ENCODE data around the gene PAK6. TPM values are rescaled to one million over a fixed set of nuclear protein-coding genes. Genes with fewer than 3 reads are reported as not detected.
A peak's percentile ranks its signal among the peaks of the same experiment; 100 is the strongest.

Gene PAK6
- total RNA-seq (1 to 10 TPM in 2 of 5 donors, under 1 TPM in 1, not detected in 2; 0.28 to 2.1 (median 1.4) TPM), total RNA-seq (0 to 1.7 (median 0.40) reads per million in 29 experiments)
- 1.3 TPM for total RNA-seq (2013)

DNA sequence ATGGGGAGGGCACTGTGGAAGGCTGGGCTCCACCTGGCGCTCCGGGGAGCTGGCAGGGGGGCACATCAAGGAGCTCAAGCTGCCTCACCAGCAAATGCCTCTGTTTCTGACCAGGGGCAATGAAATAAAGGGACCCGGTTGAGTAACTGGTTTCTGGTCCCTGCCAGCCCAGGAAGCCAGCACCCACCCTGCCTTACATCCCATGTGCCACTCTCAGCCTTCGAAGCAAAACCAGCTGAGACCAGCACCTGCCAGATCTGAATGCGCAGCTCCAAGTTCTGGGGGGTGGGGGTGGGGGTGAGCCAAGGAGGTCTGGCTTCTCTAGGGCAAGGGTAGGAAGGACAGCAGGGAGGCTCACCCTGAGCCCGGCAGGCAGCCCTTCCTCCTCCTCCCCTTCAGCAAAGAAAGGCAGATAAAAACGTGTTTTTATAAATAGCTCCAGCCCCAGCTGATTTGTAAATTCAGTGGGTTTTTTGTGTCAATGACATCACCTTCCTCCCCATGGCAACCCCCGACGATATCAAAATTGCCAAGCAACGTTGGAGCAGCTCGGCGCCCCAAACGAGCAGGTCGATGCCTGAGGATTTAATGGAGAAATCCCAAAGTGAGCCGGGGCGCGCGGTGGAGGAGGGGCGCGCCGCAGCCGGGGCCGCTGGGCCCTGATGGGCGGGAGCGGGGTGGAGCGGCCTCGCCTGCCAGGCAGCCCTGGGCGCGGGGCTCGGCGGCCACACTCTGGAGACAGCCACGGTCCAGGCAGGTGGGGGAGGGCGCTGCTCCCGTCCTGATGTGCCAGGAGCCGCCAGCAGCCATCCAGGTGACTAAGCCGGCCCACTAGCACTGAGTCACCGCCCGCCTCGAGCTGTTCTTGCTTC, at the start of gene PAK6:
Gene PAK6 (plus strand): TSS at position 532 of the 872 bp plus-strand sequence. CDS start 25,723 bp downstream, outside the sequence.
- Mint-ChIP-seq H3K27me3 (peaks cover 16 to 30% of the 10 kb centered on the region in 2 donors), H3K4me1 (peaks cover 6 to 9% (median 9%) of the 10 kb centered on the region in 3 donors), H3K27ac (peak within 1 kb of the TSS in 1 of 2 donors; percentile 33), H3K9me3 (no peaks in the 10 kb centered on the region), H3K36me3 (no peaks in the 10 kb centered on the region), H3K4me3 (peak within 1 kb of the TSS; percentile 17 to 49 (median 46))
- Histone ChIP-seq H3K4me1 (ENCODE audit: control insufficient read depth in 1 of 2, extremely low read depth in 1 of 2, insufficient read depth in 2 of 2, low read length in 2 of 2) (peaks cover 0 to 11% of the 10 kb centered on the region in 2 experiments), H3K9me3 (no peaks in the 10 kb centered on the region), H3K4me3 (ENCODE audit: control insufficient read depth in 1 of 2, extremely low read depth in 1 of 2, low read length in 1 of 2) (peak within 1 kb of the TSS in 1 of 2 donors; percentile 46), H3K27ac (ENCODE audit: low read length) (no peak within 1 kb of the TSS), H3K27me3 (replicated peaks in 1 of 2; ENCODE audit: control insufficient read depth in 2 of 2, extremely low read depth in 1 of 2, insufficient read depth in 2 of 2, low read length in 1 of 2) (peaks cover 0 to 44% of the 10 kb centered on the region in 2 experiments), H3K36me3 (ENCODE audit: control insufficient read depth in 2 of 2, extremely low read depth in 1 of 2, insufficient read depth in 1 of 2, low read length in 1 of 2) (no peaks in the 10 kb centered on the region)
- ATAC-seq (replicated peaks in 1 of 4): peak in 1 of 4 experiments; percentile 47
- DNase-seq: peak in 9 of 35 experiments; percentile 2 to 27 (median 12)
- ChIA-PET CTCF (interaction anchor here (0.6 to 0.7 kb wide), 3 partner anchors 16 to 101 kb away, joined by 3 to 10 read pairs (median 4); no protein-coding TSS in a partner anchor), POLR2A (interaction anchor here in 1 of 2 donors (1.0 kb wide), 1 partner anchor 12 kb away, joined by 3 read pairs; no protein-coding TSS in a partner anchor)
- 4% methylated on average over 28 of the region's 39 CpGs for WGBS (ENCODE audit: insufficient coverage)

DNA sequence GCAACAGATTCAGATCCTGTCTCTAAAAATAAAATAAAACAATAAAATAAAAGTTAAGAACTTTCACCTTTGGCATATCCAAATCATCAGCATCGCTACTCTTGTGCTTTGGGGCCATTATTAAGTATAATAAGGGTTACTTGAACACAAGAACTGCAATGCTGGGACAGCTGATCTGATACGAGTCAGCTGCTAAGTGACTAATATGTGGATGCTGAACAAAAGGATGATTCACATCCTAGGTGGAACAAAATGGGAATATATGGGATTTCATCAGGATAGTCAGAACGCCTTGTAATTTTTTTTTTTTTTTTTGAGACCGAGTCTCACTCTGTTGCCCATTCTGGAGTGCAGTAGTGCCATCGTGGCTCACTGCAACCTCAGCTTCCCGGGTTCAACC, 48.3 kb upstream of the PAK6 start:
- Histone ChIP-seq H3K36me3 (ENCODE audit: control insufficient read depth in 2 of 2, extremely low read depth in 1 of 2, insufficient read depth in 1 of 2, low read length in 1 of 2) (no peaks in the 10 kb centered on the region), H3K27me3 (replicated peaks in 1 of 2; ENCODE audit: control insufficient read depth in 2 of 2, extremely low read depth in 1 of 2, insufficient read depth in 2 of 2, low read length in 1 of 2) (no peaks in the 10 kb centered on the region), H3K4me3 (ENCODE audit: control insufficient read depth in 1 of 2, extremely low read depth in 1 of 2, low read length in 1 of 2) (no peak overlapping the region), H3K4me1 (ENCODE audit: control insufficient read depth in 1 of 2, extremely low read depth in 1 of 2, insufficient read depth in 2 of 2, low read length in 2 of 2) (no peaks in the 10 kb centered on the region), H3K9me3 (no peaks in the 10 kb centered on the region), H3K27ac (ENCODE audit: low read length) (no peak overlapping the region)
- ATAC-seq (replicated peaks in 1 of 4) (no peak), DNase-seq (no peak)
- no peaks in the 10 kb centered on the region for H3K9me3 Mint-ChIP-seq
- CTCF ChIA-PET: interaction anchor here in 1 of 2 donors (0.7 kb wide), 1 partner anchor 371 kb away, joined by 4 read pairs; no protein-coding TSS in a partner anchor
- no peak overlapping the region for H3K4me3 Mint-ChIP-seq
- 96% methylated on average over 2 of the region's 6 CpGs for WGBS (ENCODE audit: insufficient coverage)
- POLR2A ChIA-PET: no interaction called here
- peaks cover 0 to 2% (median 0%) of the 10 kb centered on the region in 3 donors for H3K4me1 Mint-ChIP-seq
- no peak overlapping the region for H3K27ac Mint-ChIP-seq
- no peaks in the 10 kb centered on the region for H3K27me3 Mint-ChIP-seq
- H3K36me3 Mint-ChIP-seq: no peaks in the 10 kb centered on the region

DNA sequence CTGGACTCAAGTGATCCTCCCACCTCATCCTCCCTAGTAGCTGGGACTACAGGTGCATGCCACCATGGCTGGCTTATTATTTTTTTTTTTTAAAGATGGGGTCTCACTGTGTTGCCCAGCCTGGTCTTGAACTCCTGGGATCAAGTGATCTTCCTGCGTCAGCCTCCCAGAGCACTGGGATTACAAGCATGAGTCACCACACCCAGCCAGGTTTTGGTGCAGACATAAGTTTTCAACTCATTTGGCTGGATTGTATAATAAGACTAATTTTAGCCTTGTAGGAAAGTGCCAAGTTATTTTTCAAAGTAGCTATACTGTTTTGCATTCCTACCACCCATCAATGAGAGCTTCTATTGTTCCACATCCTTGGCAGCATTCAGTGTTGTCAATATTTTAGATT, 45.9 kb upstream of the PAK6 start:
- H3K4me1 Mint-ChIP-seq: peaks cover 10 to 16% (median 12%) of the 10 kb centered on the region in 3 donors
- Histone ChIP-seq H3K27ac (ENCODE audit: low read length) (no peak overlapping the region), H3K4me1 (ENCODE audit: control insufficient read depth in 1 of 2, extremely low read depth in 1 of 2, insufficient read depth in 2 of 2, low read length in 2 of 2) (peaks cover 7 to 15% of the 10 kb centered on the region in 2 experiments), H3K4me3 (ENCODE audit: control insufficient read depth in 1 of 2, extremely low read depth in 1 of 2, low read length in 1 of 2) (no peak overlapping the region), H3K27me3 (replicated peaks in 1 of 2; ENCODE audit: control insufficient read depth in 2 of 2, extremely low read depth in 1 of 2, insufficient read depth in 2 of 2, low read length in 1 of 2) (no peaks in the 10 kb centered on the region), H3K36me3 (ENCODE audit: control insufficient read depth in 2 of 2, extremely low read depth in 1 of 2, insufficient read depth in 1 of 2, low read length in 1 of 2) (no peaks in the 10 kb centered on the region), H3K9me3 (no peaks in the 10 kb centered on the region)
- no peaks in the 10 kb centered on the region for H3K9me3 Mint-ChIP-seq
- CTCF ChIA-PET: interaction anchor here (0.7 kb wide), 2 partner anchors 153 to 410 kb away, joined by 7 to 8 read pairs; no protein-coding TSS in a partner anchor
- POLR2A ChIA-PET: no interaction called here
- H3K27me3 Mint-ChIP-seq: no peaks in the 10 kb centered on the region
- H3K27ac Mint-ChIP-seq: no peak overlapping the region
- no peak overlapping the region for H3K4me3 Mint-ChIP-seq
- DNase-seq (no peak), ATAC-seq (replicated peaks in 1 of 4) (no peak)
- H3K36me3 Mint-ChIP-seq: no peaks in the 10 kb centered on the region
- no CpG with 5 or more reads among the region's 1 CpG for WGBS (ENCODE audit: insufficient coverage)

DNA sequence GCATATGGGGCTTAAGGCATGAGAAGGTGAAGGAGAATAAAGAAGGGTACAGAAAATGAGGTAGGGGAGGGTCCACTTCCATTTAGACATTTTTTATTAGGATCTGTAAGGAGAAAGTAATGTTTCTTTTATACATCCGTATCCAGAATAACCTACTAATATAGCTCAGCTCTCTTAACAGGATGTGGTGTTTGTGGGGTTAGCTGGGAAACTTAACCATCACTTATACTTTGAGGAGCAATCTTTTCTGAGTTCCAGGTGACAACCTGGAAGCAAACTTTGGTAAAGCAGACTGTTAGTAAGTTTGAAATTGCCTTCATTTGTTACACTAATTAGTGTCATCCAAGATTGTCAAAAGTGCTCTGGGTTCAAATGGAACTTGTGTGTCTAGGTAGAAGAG, 41.4 kb upstream of the PAK6 start:
- DNase-seq (peak in 1 of 35 experiments; percentile 41), ATAC-seq (replicated peaks in 1 of 4) (peak; percentile 72 to 84 (median 72))
- no peaks in the 10 kb centered on the region for H3K9me3 ChIP-seq
- no peaks in the 10 kb centered on the region for H3K36me3 Mint-ChIP-seq
- H3K4me3 ChIP-seq (ENCODE audit: control insufficient read depth in 1 of 2, extremely low read depth in 1 of 2, low read length in 1 of 2): no peak overlapping the region
- no peaks in the 10 kb centered on the region for H3K36me3 ChIP-seq (ENCODE audit: control insufficient read depth in 2 of 2, extremely low read depth in 1 of 2, insufficient read depth in 1 of 2, low read length in 1 of 2)
- peak overlapping the region in 2 of 3 donors; percentile 11 to 17 for H3K4me3 Mint-ChIP-seq
- POLR2A ChIA-PET: interaction anchor here in 1 of 2 donors (0.6 kb wide), 1 partner anchor 114 kb away, joined by 3 read pairs; no protein-coding TSS in a partner anchor
- whole genome bisulfite sequencing (ENCODE audit: insufficient coverage): no CpG with 5 or more reads among the region's 1 CpG
- no peak overlapping the region for H3K27ac ChIP-seq (ENCODE audit: low read length)
- H3K9me3 Mint-ChIP-seq: no peaks in the 10 kb centered on the region
- CTCF ChIA-PET: interaction anchor here in 1 of 2 donors (0.5 kb wide), 1 partner anchor 339 kb away, joined by 3 read pairs; no protein-coding TSS in a partner anchor
- H3K4me1 ChIP-seq (ENCODE audit: control insufficient read depth in 1 of 2, extremely low read depth in 1 of 2, insufficient read depth in 2 of 2, low read length in 2 of 2): peaks cover 10 to 25% of the 10 kb centered on the region in 2 experiments
- peak overlapping the region; percentile 3 to 67 for H3K27ac Mint-ChIP-seq
- no peaks in the 10 kb centered on the region for H3K27me3 Mint-ChIP-seq
- no peaks in the 10 kb centered on the region for H3K27me3 ChIP-seq (replicated peaks in 1 of 2; ENCODE audit: control insufficient read depth in 2 of 2, extremely low read depth in 1 of 2, insufficient read depth in 2 of 2, low read length in 1 of 2)
- peaks cover 24 to 27% (median 25%) of the 10 kb centered on the region in 3 donors for H3K4me1 Mint-ChIP-seq

DNA sequence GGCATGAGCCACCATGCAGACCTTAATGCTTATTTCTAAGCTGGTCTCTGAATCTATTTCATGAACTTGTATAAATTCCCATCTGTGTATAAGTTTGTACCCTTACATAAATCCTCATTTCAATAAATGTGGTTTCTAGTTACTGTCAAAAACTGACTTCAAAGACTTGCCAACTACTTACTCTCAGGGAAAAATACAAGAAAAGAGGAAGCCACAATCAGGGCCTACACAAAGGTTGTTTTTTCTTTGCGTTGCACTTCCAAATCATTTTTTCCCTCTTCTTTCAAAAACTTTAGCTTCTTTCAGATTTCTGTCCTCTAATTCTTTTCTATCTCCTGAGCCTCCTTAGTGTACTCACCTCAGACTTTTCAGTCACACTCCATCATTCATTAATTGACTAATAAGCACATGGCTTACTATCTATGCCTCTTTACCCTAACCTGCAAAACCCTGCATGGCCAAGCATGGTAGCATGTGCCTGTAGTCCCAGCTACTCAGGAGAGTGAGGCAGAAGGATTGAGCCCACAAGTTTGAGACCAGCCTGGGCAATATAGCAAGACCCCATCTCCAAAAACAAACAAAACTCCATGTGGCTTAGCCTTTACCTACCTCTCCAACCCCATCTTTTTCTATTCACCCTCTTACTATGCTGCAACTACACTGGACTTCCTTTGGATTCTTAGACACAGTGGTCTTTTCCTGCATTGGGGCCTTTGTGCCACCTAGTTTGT, 40.3 kb upstream of the PAK6 start:
- no peak overlapping the region for H3K4me3 ChIP-seq (ENCODE audit: control insufficient read depth in 1 of 2, extremely low read depth in 1 of 2, low read length in 1 of 2)
- H3K36me3 Mint-ChIP-seq: no peaks in the 10 kb centered on the region
- ChIA-PET CTCF (interaction anchor here (0.5 to 2.0 kb wide), 5 partner anchors 10 to 76 kb away, joined by 3 to 10 read pairs (median 4); no protein-coding TSS in a partner anchor), POLR2A (interaction anchor here in 1 of 2 donors (0.7 kb wide), 1 partner anchor 191 kb away, joined by 6 read pairs; no protein-coding TSS in a partner anchor)
- peaks cover 24 to 27% (median 25%) of the 10 kb centered on the region in 3 donors for H3K4me1 Mint-ChIP-seq
- ATAC-seq (replicated peaks in 1 of 4): no peak
- peak overlapping the region in 1 of 3 donors; percentile 20 for H3K4me3 Mint-ChIP-seq
- no peaks in the 10 kb centered on the region for H3K27me3 ChIP-seq (replicated peaks in 1 of 2; ENCODE audit: control insufficient read depth in 2 of 2, extremely low read depth in 1 of 2, insufficient read depth in 2 of 2, low read length in 1 of 2)
- no peak overlapping the region for H3K27ac ChIP-seq (ENCODE audit: low read length)
- 17% methylated on average over 1 of the region's 1 CpG for WGBS (ENCODE audit: insufficient coverage)
- no peaks in the 10 kb centered on the region for H3K36me3 ChIP-seq (ENCODE audit: control insufficient read depth in 2 of 2, extremely low read depth in 1 of 2, insufficient read depth in 1 of 2, low read length in 1 of 2)
- H3K27me3 Mint-ChIP-seq: no peaks in the 10 kb centered on the region
- H3K27ac Mint-ChIP-seq: no peak overlapping the region
- no peaks in the 10 kb centered on the region for H3K9me3 Mint-ChIP-seq
- DNase-seq: no peak
- H3K9me3 ChIP-seq: no peaks in the 10 kb centered on the region
- peaks cover 10 to 25% of the 10 kb centered on the region in 2 experiments for H3K4me1 ChIP-seq (ENCODE audit: control insufficient read depth in 1 of 2, extremely low read depth in 1 of 2, insufficient read depth in 2 of 2, low read length in 2 of 2)
